ENCODE results near the gene SUCLG2.

SUCLG2 gene

GRCh38 chr3:67578416-67578815, 76.0 kb downstream of the SUCLG2 start:
- DNase-seq (ENCODE audit: insufficient read length, low spot score) (no peak), FAIRE-seq (no peak)
- TF ChIP-seq POU2F2 (IDR thresholded peaks at IDR 0.05; ENCODE audit: low read depth, low read length): no peak
- no peak for TF ChIP-seq SPI1 (IDR thresholded peaks at IDR 0.05; ENCODE audit: low read depth, low read length)
- no peak for TF ChIP-seq POLR2A (IDR thresholded peaks at IDR 0.05; ENCODE audit: low read depth, low read length)

- DNase-seq (ENCODE audit: insufficient read length, low spot score) (no peak), FAIRE-seq (no peak)
- TF ChIP-seq PAX5 (IDR thresholded peaks at IDR 0.05; ENCODE audit: insufficient read depth, low read length, severe bottlenecking) (no peak), SPI1 (IDR thresholded peaks at IDR 0.05; ENCODE audit: low read depth, low read length) (no peak), POU2F2 (IDR thresholded peaks at IDR 0.05; ENCODE audit: low read depth, low read length) (no peak), POLR2A (IDR thresholded peaks at IDR 0.05; ENCODE audit: low read depth, low read length) (no peak), TAF1 (IDR thresholded peaks at IDR 0.05; ENCODE audit: low read depth, low read length) (no peak), POLR2AphosphoS5 (IDR thresholded peaks at IDR 0.05; ENCODE audit: low read depth, low read length) (no peak)
Observed at GRCh38 chr3:67576441-67576840, 78.0 kb downstream of the SUCLG2 start.

- TF ChIP-seq POU2F2 (IDR thresholded peaks at IDR 0.05; ENCODE audit: low read depth, low read length) (no peak), TAF1 (IDR thresholded peaks at IDR 0.05; ENCODE audit: low read depth, low read length) (no peak), PAX5 (IDR thresholded peaks at IDR 0.05; ENCODE audit: insufficient read depth, low read length, severe bottlenecking) (no peak), SPI1 (IDR thresholded peaks at IDR 0.05; ENCODE audit: low read depth, low read length) (no peak), POLR2AphosphoS5 (IDR thresholded peaks at IDR 0.05; ENCODE audit: low read depth, low read length) (no peak)
- FAIRE-seq: no peak
- no peak for DNase-seq (ENCODE audit: insufficient read length, low spot score)
Observed at GRCh38 chr3:67569324-67569723, 85.1 kb downstream of the SUCLG2 start.

- DNase-seq (ENCODE audit: insufficient read length, low spot score) (no peak), FAIRE-seq (no peak)
- TF ChIP-seq PAX5 (IDR thresholded peaks at IDR 0.05; ENCODE audit: insufficient read depth, low read length, severe bottlenecking) (no peak), POLR2AphosphoS5 (IDR thresholded peaks at IDR 0.05; ENCODE audit: low read depth, low read length) (no peak), TAF1 (IDR thresholded peaks at IDR 0.05; ENCODE audit: low read depth, low read length) (no peak), POLR2A (IDR thresholded peaks at IDR 0.05; ENCODE audit: low read depth, low read length) (no peak)
Observed at GRCh38 chr3:67567893-67568292, 86.5 kb downstream of the SUCLG2 start.

- TF ChIP-seq POU2F2 (IDR thresholded peaks at IDR 0.05; ENCODE audit: low read depth, low read length): no peak
- no peak for TF ChIP-seq POLR2A (IDR thresholded peaks at IDR 0.05; ENCODE audit: low read depth, low read length)
- TF ChIP-seq TAF1 (IDR thresholded peaks at IDR 0.05; ENCODE audit: low read depth, low read length): no peak
- no peak for TF ChIP-seq SPI1 (IDR thresholded peaks at IDR 0.05; ENCODE audit: low read depth, low read length)
- no peak for TF ChIP-seq PAX5 (IDR thresholded peaks at IDR 0.05; ENCODE audit: insufficient read depth, low read length, severe bottlenecking)
- TF ChIP-seq POLR2AphosphoS5 (IDR thresholded peaks at IDR 0.05; ENCODE audit: low read depth, low read length): no peak
- DNase-seq (ENCODE audit: insufficient read length, low spot score) (no peak), FAIRE-seq (no peak)
Observed at GRCh38 chr3:67564973-67565372, 89.4 kb downstream of the SUCLG2 start.

- DNase-seq (ENCODE audit: insufficient read length, low spot score) (no peak), FAIRE-seq (no peak)
- no peak for TF ChIP-seq SPI1 (IDR thresholded peaks at IDR 0.05; ENCODE audit: low read depth, low read length)
- no peak for TF ChIP-seq POLR2A (IDR thresholded peaks at IDR 0.05; ENCODE audit: low read depth, low read length)
- TF ChIP-seq PAX5 (IDR thresholded peaks at IDR 0.05; ENCODE audit: insufficient read depth, low read length, severe bottlenecking): no peak
- no peak for TF ChIP-seq POU2F2 (IDR thresholded peaks at IDR 0.05; ENCODE audit: low read depth, low read length)
- TF ChIP-seq POLR2AphosphoS5 (IDR thresholded peaks at IDR 0.05; ENCODE audit: low read depth, low read length): no peak
- no peak for TF ChIP-seq TAF1 (IDR thresholded peaks at IDR 0.05; ENCODE audit: low read depth, low read length)
Observed at GRCh38 chr3:67564008-67564407, 90.4 kb downstream of the SUCLG2 start.

GRCh38 chr3:67561667-67562394, 92.6 kb downstream of the SUCLG2 start:
- TF ChIP-seq POLR2AphosphoS5 (IDR thresholded peaks at IDR 0.05; ENCODE audit: low read depth, low read length): no peak
- TF ChIP-seq POLR2A (IDR thresholded peaks at IDR 0.05; ENCODE audit: low read depth, low read length): no peak
- TF ChIP-seq PAX5 (IDR thresholded peaks at IDR 0.05; ENCODE audit: insufficient read depth, low read length, severe bottlenecking): no peak
- TF ChIP-seq POU2F2 (IDR thresholded peaks at IDR 0.05; ENCODE audit: low read depth, low read length): no peak
- no peak for TF ChIP-seq TAF1 (IDR thresholded peaks at IDR 0.05; ENCODE audit: low read depth, low read length)
- TF ChIP-seq SPI1 (IDR thresholded peaks at IDR 0.05; ENCODE audit: low read depth, low read length): no peak
- no peak for DNase-seq (ENCODE audit: insufficient read length, low spot score)
- no peak for FAIRE-seq

GRCh38 chr3:67561266-67561665, 93.1 kb downstream of the SUCLG2 start:
- FAIRE-seq: no peak
- no peak for TF ChIP-seq SPI1 (IDR thresholded peaks at IDR 0.05; ENCODE audit: low read depth, low read length)
- TF ChIP-seq POU2F2 (IDR thresholded peaks at IDR 0.05; ENCODE audit: low read depth, low read length): no peak
- TF ChIP-seq POLR2A (IDR thresholded peaks at IDR 0.05; ENCODE audit: low read depth, low read length): no peak
- TF ChIP-seq POLR2AphosphoS5 (IDR thresholded peaks at IDR 0.05; ENCODE audit: low read depth, low read length): no peak
- no peak for TF ChIP-seq TAF1 (IDR thresholded peaks at IDR 0.05; ENCODE audit: low read depth, low read length)
- TF ChIP-seq PAX5 (IDR thresholded peaks at IDR 0.05; ENCODE audit: insufficient read depth, low read length, severe bottlenecking): no peak
- no peak for DNase-seq (ENCODE audit: insufficient read length, low spot score)

- no peak for FAIRE-seq
- TF ChIP-seq POLR2AphosphoS5 (IDR thresholded peaks at IDR 0.05; ENCODE audit: low read depth, low read length): no peak
- TF ChIP-seq TAF1 (IDR thresholded peaks at IDR 0.05; ENCODE audit: low read depth, low read length): no peak
- TF ChIP-seq SPI1 (IDR thresholded peaks at IDR 0.05; ENCODE audit: low read depth, low read length): no peak
- no peak for TF ChIP-seq POU2F2 (IDR thresholded peaks at IDR 0.05; ENCODE audit: low read depth, low read length)
- peak; percentile 14 for TF ChIP-seq PAX5 (IDR thresholded peaks at IDR 0.05; ENCODE audit: insufficient read depth, low read length, severe bottlenecking)
- DNase-seq (ENCODE audit: insufficient read length, low spot score): no peak
Observed at GRCh38 chr3:67559029-67559605, 95.3 kb downstream of the SUCLG2 start.

GRCh38 chr3:67558426-67558825, 96.0 kb downstream of the SUCLG2 start:
- TF ChIP-seq POLR2A (IDR thresholded peaks at IDR 0.05; ENCODE audit: low read depth, low read length) (no peak), TAF1 (IDR thresholded peaks at IDR 0.05; ENCODE audit: low read depth, low read length) (no peak), SPI1 (IDR thresholded peaks at IDR 0.05; ENCODE audit: low read depth, low read length) (no peak), PAX5 (IDR thresholded peaks at IDR 0.05; ENCODE audit: insufficient read depth, low read length, severe bottlenecking) (no peak), POU2F2 (IDR thresholded peaks at IDR 0.05; ENCODE audit: low read depth, low read length) (no peak), POLR2AphosphoS5 (IDR thresholded peaks at IDR 0.05; ENCODE audit: low read depth, low read length) (no peak)
- DNase-seq (ENCODE audit: insufficient read length, low spot score) (no peak), FAIRE-seq (no peak)

All from GM12891 (cell line).